Left lung (tissue), 10 donors: ENCODE measurements around the gene CHMP6. TPM values are rescaled to one million over a fixed set of nuclear protein-coding genes. Genes with fewer than 3 reads are reported as not detected.

Source experiments
- ATAC-seq: fragments of 200-7000 bp; cut with Tn5 transposase; one replicate; pipeline ENCODE4 v1.9.1; 2020; ENCODE audit warnings: moderate library complexity
- DNase-seq, 4 donors: peaks; one replicate each; pipeline ENCODE4 v3.0.0-alpha.2; 2013 to 2020
- H3K27ac ChIP-seq, 2 donors: fragments of 200-600 bp; sonication (generic) in 1 of 2; one replicate each; pipeline versions ENCODE4 v1.5.0 to v1.8.0; 2020 to 2021
- H3K27me3 ChIP-seq, 2 donors: fragments of 200-600 bp; sonication (generic) in 1 of 2; one replicate each; pipeline versions ENCODE4 v1.5.0 to v1.8.0; 2020 to 2021
- H3K36me3 ChIP-seq, 2 donors: fragments of 200-600 bp; sonication (generic) in 1 of 2; one replicate each; pipeline versions ENCODE4 v1.5.0 to v1.8.0; 2020 to 2021
- H3K4me1 ChIP-seq, 2 donors: fragments of 200-600 bp; one replicate each; pipeline ENCODE4 v1.8.0; 2021
- H3K4me3 ChIP-seq, 2 donors: fragments of 200-600 bp; sonication (generic) in 1 of 2; one replicate each; pipeline versions ENCODE4 v1.5.0 to v1.8.0; 2020 to 2021; ENCODE audit warnings: mild to moderate bottlenecking in 1 of 2
- H3K9me3 ChIP-seq, 2 donors: fragments of 200-600 bp; sonication (generic) in 1 of 2; one replicate each; pipeline versions ENCODE4 v1.5.0 to v1.8.0; 2020 to 2021
- CTCF ChIP-seq, 2 donors: fragments of 200-600 bp; sonication (generic) in 1 of 2; IDR thresholded peaks; one replicate each; pipeline versions ENCODE4 v1.5.0 to v1.8.0; 2021; ENCODE audit warnings: antibody characterized with exemption in 2 of 2
- intact Hi-C, 2 donors: fragments of 100-400 bp; cut with DNase I; formaldehyde crosslinking; loops; one replicate each; pipeline versions ENCODE4 v1.11.2 to v1.14.2; 2022
- polyA plus RNA-seq, 6 donors: library from polyadenylated mRNA; unstranded; fragments of 120-200 nt; gene quantifications; one replicate each; pipeline ENCODE4 v1.2.1, GENCODE V29; 2013; ENCODE audit not compliant: insufficient read length in 6 of 6
- total RNA-seq, 2 donors: library from RNA; stranded (reverse); fragmentation: NEBNext Ultra II Directional; extraction: Animal tissue kit (Norgen Biotek cat#: 25700); gene quantifications; one replicate each; pipeline ENCODE4 v1.2.1, GENCODE V29; 2021
- donor health status: DM: no; HTN: yes; CAD: no.
- donor health status: DM: no; HTN: no; CAD: no.

CHMP6 gene
- total and polyA plus RNA-seq, 8 donors: 24.1 to 32.7 (median 28.6) TPM

DNA sequence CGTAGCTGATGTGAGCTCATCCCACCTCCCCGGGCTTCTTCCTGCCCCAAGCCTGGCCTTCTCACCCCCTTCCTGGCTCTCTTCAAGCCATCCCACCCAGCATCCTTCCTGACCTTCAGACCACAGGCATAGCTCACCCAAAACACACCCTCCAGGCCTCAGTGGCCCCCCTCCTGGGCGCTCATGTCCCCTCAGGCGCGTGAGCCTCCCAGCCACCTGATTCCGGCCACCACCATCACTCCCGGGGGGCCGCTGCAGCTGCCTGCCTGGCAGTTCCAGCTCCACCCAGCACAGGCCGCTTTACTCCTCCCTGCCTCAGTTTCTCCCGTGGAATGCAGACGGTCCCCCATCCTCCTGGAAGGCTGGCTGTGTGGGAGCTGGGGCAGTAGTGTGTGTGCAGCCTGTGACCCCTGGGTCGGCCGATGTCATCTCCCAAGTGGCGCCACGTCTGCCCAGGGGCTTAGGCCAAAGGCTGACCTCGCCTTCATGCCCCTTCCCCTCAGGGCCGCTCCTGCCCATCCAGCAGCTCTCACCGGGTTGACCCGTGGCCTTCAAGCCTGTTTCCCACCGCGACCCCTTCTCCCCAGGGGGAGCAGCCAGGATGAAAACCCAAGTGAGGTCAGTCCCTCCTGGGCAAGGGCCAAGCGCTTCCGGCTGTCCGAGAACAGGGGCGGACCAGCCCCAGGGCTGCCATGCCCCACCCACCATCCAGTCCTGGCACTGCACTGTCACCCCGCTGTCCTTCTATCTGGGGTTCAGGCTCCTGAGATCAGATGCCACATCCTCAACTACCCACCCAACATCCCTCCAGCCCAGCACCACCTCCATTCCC, 11.9 kb upstream of the CHMP6 start:
- no peak for ATAC-seq
- peak in 1 of 4 donors; percentile 59 for DNase-seq
- no peak for TF ChIP-seq CTCF (IDR thresholded peaks at IDR 0.05)
- no peaks in the 10 kb centered on the region for H3K36me3 ChIP-seq
- H3K9me3 ChIP-seq: no peaks in the 10 kb centered on the region
- H3K4me1 ChIP-seq: peaks cover 5 to 7% of the 10 kb centered on the region in 2 donors
- intact Hi-C loops: loop anchor here in 1 of 2 donors (5.0 kb wide), 1 partner anchor 552 kb away; no protein-coding TSS in a partner anchor
- peaks cover 0 to 24% of the 10 kb centered on the region in 2 donors for H3K27me3 ChIP-seq
- no peak overlapping the region for H3K4me3 ChIP-seq
- no peak overlapping the region for H3K27ac ChIP-seq

DNA sequence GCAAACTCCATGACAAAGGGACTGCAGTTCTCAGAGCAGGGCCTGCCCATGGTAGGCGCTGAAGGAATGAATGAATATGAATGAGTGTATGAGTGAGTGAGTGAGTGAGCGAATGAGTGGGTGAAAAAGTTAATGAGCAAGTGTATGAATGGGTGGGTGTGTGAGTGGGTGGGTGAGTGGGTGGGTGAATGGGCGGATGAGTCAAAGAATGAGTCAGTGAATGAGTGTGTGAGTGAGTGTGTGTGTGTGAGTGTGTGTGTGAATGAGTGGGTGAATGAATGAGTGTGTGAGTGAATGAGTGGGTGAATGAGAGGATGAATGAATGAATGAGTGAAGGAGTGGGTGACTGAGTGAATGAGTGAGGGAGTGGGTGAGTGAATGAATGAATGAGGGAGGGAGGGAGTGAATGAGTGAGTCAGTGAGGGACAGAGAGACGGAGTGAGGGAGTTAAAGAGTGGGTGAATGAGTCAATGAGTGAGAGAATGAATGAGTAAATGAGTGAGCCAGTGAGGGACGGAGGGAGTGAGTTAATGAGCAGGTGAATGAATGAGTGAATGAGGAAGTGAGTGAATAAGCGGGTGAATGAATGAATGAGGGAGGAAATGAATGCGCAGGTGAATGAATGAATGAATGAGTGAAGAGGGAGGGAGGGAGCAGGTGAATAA, 11.1 kb upstream of the CHMP6 start:
- Histone ChIP-seq H3K36me3 (no peaks in the 10 kb centered on the region), H3K27me3 (peaks cover 0 to 24% of the 10 kb centered on the region in 2 donors), H3K4me3 (no peak overlapping the region), H3K27ac (no peak overlapping the region), H3K9me3 (no peaks in the 10 kb centered on the region), H3K4me1 (peaks cover 5 to 7% of the 10 kb centered on the region in 2 donors)
- intact Hi-C loops: loop anchor here in 1 of 2 donors (5.0 kb wide), 1 partner anchor 553 kb away; no protein-coding TSS in a partner anchor
- ATAC-seq: no peak
- no peak for TF ChIP-seq CTCF (IDR thresholded peaks at IDR 0.05)
- no peak for DNase-seq

GRCh38 chr17:80981062-80981902, 10.4 kb upstream of the CHMP6 start:
- peaks cover 0 to 24% of the 10 kb centered on the region in 2 donors for H3K27me3 ChIP-seq
- no peaks in the 10 kb centered on the region for H3K36me3 ChIP-seq
- H3K9me3 ChIP-seq: no peaks in the 10 kb centered on the region
- no peak overlapping the region for H3K4me3 ChIP-seq
- peaks cover 5 to 8% of the 10 kb centered on the region in 2 donors for H3K4me1 ChIP-seq
- no peak overlapping the region for H3K27ac ChIP-seq
- ATAC-seq (peak; percentile 36), DNase-seq (peak in 1 of 4 donors; percentile 81)
- intact Hi-C loops: loop anchor here in 1 of 2 donors (5.0 kb wide), 1 partner anchor 554 kb away; no protein-coding TSS in a partner anchor
- TF ChIP-seq CTCF (IDR thresholded peaks at IDR 0.05): peak; percentile 78 to 85

GRCh38 chr17:80981929-80982425, 9.7 kb upstream of the CHMP6 start:
- H3K27ac ChIP-seq: no peak overlapping the region
- H3K4me3 ChIP-seq: no peak overlapping the region
- no peak for DNase-seq
- no peak for ATAC-seq
- peaks cover 0 to 24% of the 10 kb centered on the region in 2 donors for H3K27me3 ChIP-seq
- peaks cover 5 to 15% of the 10 kb centered on the region in 2 donors for H3K4me1 ChIP-seq
- no peak for TF ChIP-seq CTCF (IDR thresholded peaks at IDR 0.05)
- H3K36me3 ChIP-seq: no peaks in the 10 kb centered on the region
- intact Hi-C loops: loop anchor here in 1 of 2 donors (5.0 kb wide), 1 partner anchor 555 kb away; no protein-coding TSS in a partner anchor
- no peaks in the 10 kb centered on the region for H3K9me3 ChIP-seq
